K562 (cell line): Measurements from ENCODE around the gene GLIPR1L2. TPM values are rescaled to one million over a fixed set of nuclear protein-coding genes. Genes with fewer than 3 reads are reported as not detected.

Source experiments
- ATAC-seq: fragments of 200-7000 bp; cut with Tn5 transposase; 3 replicates; pipeline ENCODE4 v1.9.1; 2020; ENCODE audit warnings: moderate library complexity
- BruUV-seq: library from RNA; stranded (reverse); fragments of 400-500 nt; replicated peaks from 2 replicates; lab custom pipeline; 2021; lab: Mats Ljungman, UMichigan
- CTCF ChIA-PET: fragments of 300-600 bp; formaldehyde crosslinking; extraction: SDS; loops from one replicate; lab custom pipeline; 2021; ENCODE audit warnings: low intra/inter-chr PET ratio; lab: Yijun Ruan, JAX
- POLR2A ChIA-PET: fragments of 300-600, 350-650 bp; sonication (Branson Sonifier 250); formaldehyde crosslinking; extraction: SDS; loops from one replicate; lab custom pipeline; 2021; ENCODE audit warnings: antibody characterized with exemption, inconsistent platforms; lab: Yijun Ruan, JAX
- DNase-seq, 4 experiments: peaks; one replicate each; pipeline versions ENCODE4 v3.0.0 to v3.0.0-alpha.2; 2011 to 2018; ENCODE audit warnings: low spot score in 3 of 4, mixed read lengths in 3 of 4; ENCODE audit errors: extremely low read depth in 1 of 4
- FAIRE-seq: peaks from 2 replicates; lab custom pipeline; 2011; peaks lifted over from hg19 to GRCh38; lab: Jason Lieb, UNC
- H2AFZ ChIP-seq: 2 replicates; pipeline ENCODE4 v1.6.0; 2011; ENCODE audit warnings: low read depth, low read length, control low read depth, inconsistent platforms
- H3K27ac ChIP-seq: fragments of 200-600 bp; 3 replicates; pipeline ENCODE4 v1.8.0; 2011; ENCODE audit warnings: low read depth, mild to moderate bottlenecking, control low read depth, inconsistent platforms, low read length, moderate library complexity, mixed read lengths; ENCODE audit errors: extremely low read depth
- H3K27me3 ChIP-seq, 2 experiments: fragments of 300-600 bp in 1 of 2; 2 replicates in 1 of 2; 3 replicates in 1 of 2; pipeline versions ENCODE4 v1.6.0 to v1.8.0; 2011; ENCODE audit warnings: inconsistent platforms in 2 of 2, low read length in 2 of 2, mild to moderate bottlenecking in 1 of 2, mixed read lengths in 1 of 2, moderate library complexity in 1 of 2; ENCODE audit not compliant: control insufficient read depth in 2 of 2, insufficient read depth in 2 of 2
- H3K36me3 ChIP-seq: fragments of 300-600 bp; 3 replicates; pipeline ENCODE4 v1.8.0; 2011; ENCODE audit warnings: mild to moderate bottlenecking, low read length, inconsistent platforms; ENCODE audit not compliant: control insufficient read depth, insufficient read depth
- H3K4me1 ChIP-seq, 2 experiments: fragments of 200-600 bp in 1 of 2; replicated peaks in 1 of 2; 2 replicates in 1 of 2; 3 replicates in 1 of 2; pipeline versions ENCODE4 v1.5.1 to v1.8.0; 2011; ENCODE audit warnings: inconsistent platforms in 2 of 2, low read length in 2 of 2, mild to moderate bottlenecking in 1 of 2, mixed read lengths in 1 of 2, moderate library complexity in 1 of 2; ENCODE audit not compliant: control insufficient read depth in 2 of 2, insufficient read depth in 2 of 2
- H3K4me2 ChIP-seq: 2 replicates; pipeline ENCODE4 v1.6.1; 2011; ENCODE audit warnings: low read length, control low read depth, inconsistent platforms, mixed read lengths; ENCODE audit not compliant: insufficient read depth
- H3K4me3 ChIP-seq: fragments of 200-600 bp; sonication (generic), shearing (Covaris generic); 2 replicates; pipeline ENCODE4 v1.5.1; 2016; ENCODE audit warnings: control low read depth, inconsistent platforms
- H3K79me2 ChIP-seq: fragments of 200-600 bp; 3 replicates; pipeline ENCODE4 v1.8.0; 2011; ENCODE audit warnings: low read length, inconsistent platforms; ENCODE audit not compliant: control insufficient read depth, insufficient read depth
- H3K9ac ChIP-seq, 2 experiments: 2 replicates each; pipeline versions ENCODE4 v1.6.0 to v1.6.1; 2011; ENCODE audit warnings: low read depth in 2 of 2, low read length in 2 of 2, control low read depth in 1 of 2, inconsistent platforms in 1 of 2, mild to moderate bottlenecking in 1 of 2, mixed read lengths in 1 of 2; ENCODE audit not compliant: insufficient read depth in 1 of 2
- H3K9me1 ChIP-seq: one replicate; pipeline ENCODE4 v1.6.0; 2011; ENCODE audit warnings: inconsistent platforms, mild to moderate bottlenecking, low read length, moderate library complexity; ENCODE audit not compliant: control insufficient read depth, insufficient read depth
- H3K9me3 ChIP-seq: replicated peaks from 2 replicates; pipeline ENCODE4 v1.5.1; 2011; ENCODE audit warnings: low read depth, low read length, inconsistent platforms; ENCODE audit not compliant: control insufficient read depth, insufficient read depth
- H4K20me1 ChIP-seq: replicated peaks from 2 replicates; pipeline ENCODE4 v1.6.1; 2011; ENCODE audit warnings: low read length, inconsistent platforms, mixed read lengths; ENCODE audit not compliant: control insufficient read depth, insufficient read depth
- CHD4 ChIP-seq: fragments of 200-600 bp; sonication (generic); IDR thresholded peaks from 3 replicates; pipeline ENCODE4 v1.6.1; 2012; ENCODE audit warnings: low read depth, mild to moderate bottlenecking, mixed read lengths, low read length, inconsistent platforms; ENCODE audit not compliant: insufficient read depth, insufficient replicate concordance, poor library complexity, severe bottlenecking
- ELK1 ChIP-seq: sonication (generic); formaldehyde crosslinking; IDR thresholded peaks from 2 replicates; pipeline ENCODE4 v1.8.1; 2022; ENCODE audit warnings: missing genetic modification reagents
- ZNF316 ChIP-seq: fragments of 450-650 bp; IDR thresholded peaks from 2 replicates; pipeline ENCODE4 v1.6.1; 2016
- ZNF551 ChIP-seq: fragments of 250-450 bp; sonication (Bioruptor Pico); IDR thresholded peaks from 2 replicates; pipeline ENCODE4 v1.5.0; 2021; ENCODE audit warnings: mild to moderate bottlenecking, moderate library complexity
- WGBS: fragments of 100-300 bp; shearing (Covaris generic); methylation state at CpG from one replicate; pipeline ENCODE4 v1.1.6; 2016; ENCODE audit warnings: low coverage, mixed read lengths; ENCODE audit not compliant: insufficient coverage; ENCODE audit errors: missing lambda C conversion rate; 5-methylcytosine and 5-hydroxymethylcytosine counted together
- in situ Hi-C: fragments of 300-500 bp; cut with MboI; formaldehyde crosslinking; loops from 4 replicates; pipeline ENCODE4 v1.15.0; 2018; ENCODE audit warnings: inconsistent platforms, mixed read lengths
- intact Hi-C: fragments of 100-400 bp; cut with micrococcal nuclease; formaldehyde crosslinking; loops from 2 replicates; pipeline ENCODE4 v1.14.2; 2022
- polyA plus RNA-seq, 8 experiments: library from polyadenylated mRNA; depleted of rRNA in 4 of 8; stranded (reverse) in 5 of 8; unstranded in 3 of 8; fragments of >200 nt; fragmentation: Nextera tagmentation in 2 of 8; fragmentation: Illumina TruSeq in 1 of 8; extraction: Ambion mirVana in 2 of 8; extraction: Trizol in 1 of 8; gene quantifications; 2 replicates each; pipeline versions ENCODE4 v1.2.1 to v1.2.3, GENCODE V29; 2011 to 2014; ENCODE audit warnings: inconsistent platforms in 1 of 8, missing spikeins in 1 of 8
- total RNA-seq, 7 experiments: library from RNA; depleted of rRNA in 6 of 7; stranded (reverse); fragments of >200 nt in 6 of 7; fragmentation: Illumina TruSeq in 2 of 7; extraction: Trizol in 2 of 7; gene quantifications; 2 replicates each; pipeline versions ENCODE4 v1.2.1 to v1.2.3, GENCODE V29; 2011 to 2021; ENCODE audit warnings: low replicate concordance in 1 of 7

GLIPR1L2 gene
- total and polyA plus RNA-seq, 9 of the 15 experiments (the other 6 are each of a cell fraction or from before 2014, with no cell fraction given), result not detected

- Histone ChIP-seq H3K9ac (no peak overlapping the region), H3K79me2 (no peaks in the 10 kb centered on the region), H3K9me3 (no peaks in the 10 kb centered on the region), H3K4me2 (no peak overlapping the region), H3K27me3 (no peaks in the 10 kb centered on the region), H3K36me3 (no peaks in the 10 kb centered on the region), H3K27ac (no peak overlapping the region), H3K4me1 (peaks cover 0 to 6% of the 10 kb centered on the region in 2 experiments; a peak in 4 of 5 replicates), H2AFZ (no peak overlapping the region), H3K9me1 (no peaks in the 10 kb centered on the region), H3K4me3 (no peak overlapping the region), H4K20me1 (no peaks in the 10 kb centered on the region)
- ChIA-PET POLR2A (no interaction called here), CTCF (no interaction called here)
- in situ Hi-C loops, result no loop called here
- ATAC-seq (no peak), DNase-seq (no peak), FAIRE-seq (no peak)
- intact Hi-C loops, result no loop called here
- TF ChIP-seq CHD4 (no peak), ELK1 (CRISPR knock-in tag) (no peak), ZNF316 (no peak), ZNF551 (no peak)
- BruUV-seq, result no TSS peak
- 6% methylated on average over 2 of the region's 2 CpGs for WGBS
These were observed 86.2 kb downstream of the GLIPR1L2 start for GRCh38 chr12:75477137-75477536.
